ENCODE data around the gene DOC2A.
"Not testable (repeated sequence)": the region's sequence is repeated elsewhere in the genome, so short reads cannot be mapped to it uniquely, and the experiment has no call there.

The DOC2A gene

GRCh38 chr16:30026449-30026848, 15.6 kb upstream of the DOC2A start:
- no peak for DNase-seq

GRCh38 chr16:30025574-30025973, 14.7 kb upstream of the DOC2A start:
- DNase-seq = no peak

GRCh38 chr16:30025156-30025555, 14.3 kb upstream of the DOC2A start:
- DNase-seq = no peak

- DNase-seq = no peak
Observed at GRCh38 chr16:30024451-30024850, 13.6 kb upstream of the DOC2A start.

- no peak for DNase-seq
Observed at GRCh38 chr16:30023586-30023985, 12.8 kb upstream of the DOC2A start.

- no peak for DNase-seq
Observed at GRCh38 chr16:30022887-30023286, 12.1 kb upstream of the DOC2A start, which contains the start of gene C16orf92. TSS of gene C16orf92 (plus strand) at chr16:30023198. CDS start at chr16:30023341, 143 bp downstream.

- DNase-seq = no peak
Observed at GRCh38 chr16:30018731-30019158, 7.9 kb upstream of the DOC2A start.

GRCh38 chr16:30017937-30018336, 7.1 kb upstream of the DOC2A start:
- DNase-seq = not testable (repeated sequence)

GRCh38 chr16:30017277-30017656, 6.4 kb upstream of the DOC2A start:
- no peak for DNase-seq

- no peak for DNase-seq
Observed at GRCh38 chr16:30016555-30017276, 5.9 kb upstream of the DOC2A start.

- not testable (repeated sequence) for DNase-seq
Observed at GRCh38 chr16:30015450-30015849, 4.6 kb upstream of the DOC2A start.

GRCh38 chr16:30012598-30012997, 1.8 kb upstream of the DOC2A start:
- not testable (repeated sequence) for DNase-seq

GRCh38 chr16:30011714-30012504, 1.1 kb upstream of the DOC2A start:
- DNase-seq = no peak

GRCh38 chr16:30009990-30010843, 610 bp downstream of the DOC2A start:
- DNase-seq = peak; percentile 37

- no peak for DNase-seq
Observed at GRCh38 chr16:30009085-30009862, 1.6 kb downstream of the DOC2A start.

- DNase-seq = no peak
Observed at GRCh38 chr16:30007378-30007895, 3.4 kb downstream of the DOC2A start.

GRCh38 chr16:30006659-30007377, 4.0 kb downstream of the DOC2A start:
- DNase-seq = no peak

GRCh38 chr16:30006095-30006473, 4.7 kb downstream of the DOC2A start:
- no peak for DNase-seq

GRCh38 chr16:30005341-30006094, 5.3 kb downstream of the DOC2A start:
- DNase-seq = peak; percentile 39

GRCh38 chr16:30004811-30005242, 6.0 kb downstream of the DOC2A start:
- peak; percentile 63 for DNase-seq

- no peak for DNase-seq
Observed at GRCh38 chr16:30004424-30004776, 6.4 kb downstream of the DOC2A start.
